Trophoblast cell (in vitro differentiated cells and primary cell): ENCODE results near the gene PPP1R3F.
"Not testable (repeated sequence)": the region's sequence is repeated elsewhere in the genome, so short reads cannot be mapped to it uniquely, and the experiment has no call there.

Source experiments
- DNase-seq, 2 donors: peaks; one replicate each; pipeline ENCODE4 v3.0.0-alpha.2; 2016
- H2AFZ ChIP-seq: 2 replicates; pipeline ENCODE4 v1.6.1; 2013; ENCODE audit warnings: low read length, moderate library complexity, mild to moderate bottlenecking; ENCODE audit not compliant: insufficient read depth, poor library complexity
- H2AK5ac ChIP-seq: 2 replicates; pipeline ENCODE4 v1.6.1; 2013; ENCODE audit warnings: mild to moderate bottlenecking, low read length
- H2BK120ac ChIP-seq: 2 replicates; pipeline ENCODE4 v1.6.1; 2013; ENCODE audit warnings: low read length, mild to moderate bottlenecking, moderate library complexity; ENCODE audit not compliant: insufficient read depth, poor library complexity
- H2BK12ac ChIP-seq: 2 replicates; pipeline ENCODE4 v1.6.1; 2013; ENCODE audit warnings: mild to moderate bottlenecking, low read length, moderate library complexity
- H2BK5ac ChIP-seq: 2 replicates; pipeline ENCODE4 v1.6.1; 2013; ENCODE audit warnings: low read length, low read depth, moderate library complexity, mild to moderate bottlenecking; ENCODE audit not compliant: poor library complexity
- H3K14ac ChIP-seq: 2 replicates; pipeline ENCODE4 v1.6.1; 2013; ENCODE audit warnings: mild to moderate bottlenecking, low read length
- H3K18ac ChIP-seq: 2 replicates; pipeline ENCODE4 v1.6.1; 2013; ENCODE audit warnings: mild to moderate bottlenecking, low read length
- H3K23ac ChIP-seq: 2 replicates; pipeline ENCODE4 v1.6.1; 2013; ENCODE audit warnings: low read length
- H3K27ac ChIP-seq: 2 replicates; pipeline ENCODE4 v1.5.1; 2013; ENCODE audit warnings: low read depth, mild to moderate bottlenecking, inconsistent platforms, low read length, moderate library complexity
- H3K27me3 ChIP-seq: 2 replicates; pipeline ENCODE4 v1.6.1; 2013; ENCODE audit warnings: inconsistent platforms, mild to moderate bottlenecking, low read length, moderate library complexity; ENCODE audit not compliant: insufficient read depth
- H3K36me3 ChIP-seq, 2 experiments: 1 replicate in 1 of 2; 2 replicates in 1 of 2; pipeline ENCODE4 v1.6.1; 2013; ENCODE audit warnings: low read length in 2 of 2, mild to moderate bottlenecking in 2 of 2, moderate library complexity in 1 of 2; ENCODE audit not compliant: insufficient read depth in 2 of 2, control insufficient read depth in 1 of 2
- H3K4ac ChIP-seq: 2 replicates; pipeline ENCODE4 v1.6.1; 2013; ENCODE audit warnings: low read depth, mild to moderate bottlenecking, low read length, moderate library complexity
- H3K4me1 ChIP-seq, 2 experiments: 1 replicate in 1 of 2; 2 replicates in 1 of 2; pipeline ENCODE4 v1.6.1; 2013; ENCODE audit warnings: low read length in 2 of 2, mild to moderate bottlenecking in 2 of 2, moderate library complexity in 1 of 2; ENCODE audit not compliant: insufficient read depth in 2 of 2, control insufficient read depth in 1 of 2
- H3K4me2 ChIP-seq: 2 replicates; pipeline ENCODE4 v1.6.1; 2013; ENCODE audit warnings: inconsistent platforms, mild to moderate bottlenecking, low read length, moderate library complexity
- H3K4me3 ChIP-seq: 2 replicates; pipeline ENCODE4 v1.5.1; 2013; ENCODE audit warnings: mild to moderate bottlenecking, low read depth, low read length, inconsistent platforms
- H3K79me1 ChIP-seq: one replicate; pipeline ENCODE4 v1.6.1; 2013; ENCODE audit warnings: low read length
- H3K79me2 ChIP-seq: 2 replicates; pipeline ENCODE4 v1.6.1; 2013; ENCODE audit warnings: low read length, mild to moderate bottlenecking; ENCODE audit not compliant: control insufficient read depth, insufficient read depth, poor library complexity
- H3K9ac ChIP-seq: 2 replicates; pipeline ENCODE4 v1.6.1; 2013; ENCODE audit warnings: mild to moderate bottlenecking, low read length
- H3K9me3 ChIP-seq: 2 replicates; pipeline ENCODE4 v1.6.1; 2013; ENCODE audit warnings: low read depth, mild to moderate bottlenecking, control low read depth, inconsistent platforms, low read length; ENCODE audit not compliant: insufficient read depth
- H4K12ac ChIP-seq: 2 replicates; pipeline ENCODE4 v1.6.1; 2013; ENCODE audit warnings: low read depth, mild to moderate bottlenecking, low read length, moderate library complexity
- H4K8ac ChIP-seq: 2 replicates; pipeline ENCODE4 v1.6.1; 2013; ENCODE audit warnings: low read depth, mild to moderate bottlenecking, low read length, moderate library complexity
- H4K91ac ChIP-seq: one replicate; pipeline ENCODE4 v1.6.1; 2013; ENCODE audit warnings: low read depth, mild to moderate bottlenecking, low read length, moderate library complexity
- WGBS: extraction: QIAGEN DNeasy Blood & Tissue Kit; methylation state at CpG from one replicate; pipeline ENCODE4 v1.1.7; 2013; ENCODE audit warnings: missing lambda C conversion rate; ENCODE audit not compliant: insufficient read length, insufficient coverage; ENCODE audit errors: extremely low coverage; 5-methylcytosine and 5-hydroxymethylcytosine counted together

Gene PPP1R3F

GRCh38 chrX:49323735-49324134 lies 54.1 kb downstream of the PPP1R3F start:
- not testable (repeated sequence) for H3K36me3 ChIP-seq, H3K14ac ChIP-seq, H2BK5ac ChIP-seq, H4K8ac ChIP-seq, H3K4me3 ChIP-seq, H2AK5ac ChIP-seq, H2AFZ ChIP-seq, DNase-seq, H3K27ac ChIP-seq, H4K91ac ChIP-seq, H3K9me3 ChIP-seq, H3K4ac ChIP-seq, H4K12ac ChIP-seq, H3K79me2 ChIP-seq, H3K79me1 ChIP-seq, H2BK120ac ChIP-seq, H3K18ac ChIP-seq, H2BK12ac ChIP-seq, H3K4me1 ChIP-seq, H3K23ac ChIP-seq, H3K9ac ChIP-seq, H3K27me3 ChIP-seq, H3K4me2 ChIP-seq
- no CpG with 5 or more reads among the region's 7 CpGs for WGBS

DNA sequence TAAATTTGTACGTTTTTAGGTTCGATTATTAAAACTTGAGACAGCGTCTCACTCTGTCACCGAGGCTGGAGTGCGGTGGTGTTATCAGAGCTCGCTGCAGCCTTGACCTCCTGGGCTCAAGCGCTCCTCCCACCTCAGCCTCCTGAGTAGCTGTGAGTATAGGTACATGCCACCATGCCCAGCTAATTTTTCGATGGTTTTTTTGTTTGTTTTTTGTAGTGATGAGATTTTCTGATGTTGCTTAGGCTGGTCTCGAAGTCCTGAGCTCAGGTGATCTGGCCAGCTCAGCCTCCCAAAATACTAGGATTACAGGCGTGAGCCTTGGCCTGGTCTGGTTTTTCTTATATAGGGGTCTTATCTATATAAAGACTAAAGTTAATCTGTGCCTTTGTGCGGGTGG lies 60.8 kb downstream of the PPP1R3F start:
- H3K4me3 ChIP-seq, H2BK120ac ChIP-seq, H2AK5ac ChIP-seq, H3K36me3 ChIP-seq, H4K91ac ChIP-seq, H2BK5ac ChIP-seq, H2AFZ ChIP-seq, H4K8ac ChIP-seq, H2BK12ac ChIP-seq, H3K14ac ChIP-seq, DNase-seq, H3K4me2 ChIP-seq, H3K23ac ChIP-seq, H3K27me3 ChIP-seq, H3K18ac ChIP-seq, H3K79me1 ChIP-seq, H3K79me2 ChIP-seq, H3K4me1 ChIP-seq, H3K4ac ChIP-seq, H3K9ac ChIP-seq, H4K12ac ChIP-seq, H3K27ac ChIP-seq, H3K9me3 ChIP-seq: not testable (repeated sequence)
- no CpG with 5 or more reads among the region's 11 CpGs for WGBS

DNA sequence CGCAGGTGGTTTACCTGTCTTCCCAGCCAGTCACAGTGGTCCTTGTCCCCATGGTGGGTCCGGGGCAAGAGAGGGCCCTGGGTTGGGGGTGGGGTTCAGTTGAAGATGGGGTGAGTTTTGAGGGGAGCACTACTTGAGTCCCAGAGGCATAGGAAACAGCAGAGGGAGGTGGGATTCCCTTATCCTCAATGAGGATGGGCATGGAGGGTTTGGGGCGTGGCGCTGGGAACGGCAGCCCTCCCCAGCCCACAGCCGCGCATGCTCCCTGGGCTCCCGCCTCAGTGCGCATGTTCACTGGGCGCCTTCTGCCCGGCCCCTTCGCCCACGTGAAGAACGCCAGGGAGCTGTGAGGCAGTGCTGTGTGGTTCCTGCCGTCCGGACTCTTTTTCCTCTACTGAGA lies 61.7 kb downstream of the PPP1R3F start, which contains the start of gene GAGE13:
TSS of gene GAGE13 (plus strand) at position 301 of the 400 bp plus-strand sequence. CDS start 1,156 bp downstream, outside the sequence.
- H3K27ac ChIP-seq, H3K14ac ChIP-seq, H4K8ac ChIP-seq, H3K9me3 ChIP-seq, H4K91ac ChIP-seq, H3K4me3 ChIP-seq, H3K79me2 ChIP-seq, H3K9ac ChIP-seq, H4K12ac ChIP-seq, H3K18ac ChIP-seq, H2BK120ac ChIP-seq, H3K79me1 ChIP-seq, H2AFZ ChIP-seq, H2BK5ac ChIP-seq, H3K23ac ChIP-seq, H3K36me3 ChIP-seq, H2AK5ac ChIP-seq, DNase-seq, H3K27me3 ChIP-seq, H3K4me2 ChIP-seq, H3K4me1 ChIP-seq, H3K4ac ChIP-seq, H2BK12ac ChIP-seq: not testable (repeated sequence)
- WGBS, result no CpG with 5 or more reads among the region's 16 CpGs

GRCh38 chrX:49331841-49332240 lies 62.2 kb downstream of the PPP1R3F start:
- not testable (repeated sequence) for H2BK120ac ChIP-seq, H3K36me3 ChIP-seq, H4K8ac ChIP-seq, H3K23ac ChIP-seq, H3K4me3 ChIP-seq, H2BK12ac ChIP-seq, H3K4me1 ChIP-seq, H4K12ac ChIP-seq, H2BK5ac ChIP-seq, DNase-seq, H3K27me3 ChIP-seq, H2AK5ac ChIP-seq, H3K27ac ChIP-seq, H3K79me2 ChIP-seq, H3K9ac ChIP-seq, H4K91ac ChIP-seq, H2AFZ ChIP-seq, H3K18ac ChIP-seq, H3K4me2 ChIP-seq, H3K14ac ChIP-seq, H3K79me1 ChIP-seq, H3K4ac ChIP-seq, H3K9me3 ChIP-seq
- no CpG with 5 or more reads among the region's 26 CpGs for WGBS
